ENCODE results near the gene BCR. TPM values are rescaled to one million over a fixed set of nuclear protein-coding genes. Genes with fewer than 3 reads are reported as not detected.

BCR gene
- total RNA-seq, 1 donor from 2014 or later, result 29.0 TPM

DNA sequence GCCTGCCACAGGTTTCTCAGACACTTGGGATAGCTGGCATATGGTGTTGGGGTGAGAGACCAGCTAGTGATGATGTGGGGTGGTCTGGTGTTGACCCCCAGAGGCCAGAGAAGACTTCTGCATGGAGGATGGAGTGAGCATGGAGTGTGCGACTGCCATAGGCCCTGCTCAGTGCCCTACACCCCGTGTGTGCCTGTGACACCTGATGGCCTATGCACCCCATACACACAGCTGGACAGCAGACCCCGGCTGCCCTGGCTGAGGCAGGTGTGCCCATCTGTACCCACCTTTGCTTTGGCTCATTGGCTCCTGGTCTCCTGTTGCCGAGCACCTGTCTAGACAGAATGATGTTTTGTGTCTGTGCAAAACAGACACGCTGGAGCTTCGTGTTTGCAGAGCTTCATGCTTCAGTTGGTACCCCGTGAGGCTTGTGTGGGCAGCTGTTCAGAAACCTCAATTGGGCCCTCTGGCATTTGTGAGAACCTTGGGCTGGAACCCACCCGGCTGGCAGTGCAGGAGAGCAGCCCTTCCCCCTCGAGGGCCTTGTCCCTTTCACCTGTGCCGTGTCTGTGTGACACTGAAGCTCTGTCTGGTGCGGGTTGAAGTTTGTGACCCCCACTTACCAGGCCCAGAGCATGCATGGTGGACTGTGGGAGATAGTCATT lies 27.6 kb downstream of the BCR start:
- intact Hi-C loops (cut with DNase I), result no loop called here
- no peak for DNase-seq (ENCODE audit: missing footprints)
- no peak for ATAC-seq

DNA sequence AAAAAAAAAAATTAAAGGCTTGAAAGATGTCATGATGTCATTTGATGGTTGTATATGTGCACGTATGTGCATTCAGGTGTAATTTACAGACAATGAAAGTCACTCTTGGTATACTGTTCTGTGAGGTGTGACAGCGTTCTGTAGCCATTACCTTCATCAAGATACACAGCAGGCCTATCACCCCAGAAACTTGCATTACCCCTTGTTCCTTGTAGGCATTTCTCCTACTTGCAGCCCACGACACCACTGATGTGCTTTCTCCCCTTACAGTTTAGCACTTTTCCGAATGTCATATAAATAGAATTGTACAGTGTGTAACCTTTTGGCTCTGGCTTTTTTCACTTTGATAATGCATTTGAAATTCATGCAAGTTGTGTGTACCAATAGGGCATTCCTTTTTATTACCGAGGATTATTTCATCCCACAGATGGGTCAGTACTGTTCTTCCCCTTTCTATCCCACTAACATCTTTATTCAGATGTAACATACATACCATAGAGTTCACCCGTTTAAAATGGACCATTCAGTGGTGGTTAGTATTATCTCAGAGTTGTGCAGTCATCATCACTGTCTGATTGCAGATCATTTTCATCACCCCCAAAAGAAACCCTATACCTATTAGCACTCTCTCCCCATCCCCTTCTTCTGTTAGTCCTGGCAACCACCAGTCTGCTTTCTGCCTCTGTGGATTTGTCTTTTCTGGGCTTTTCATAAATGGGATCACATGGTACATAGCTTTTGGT lies 30.3 kb downstream of the BCR start:
- intact Hi-C loops (cut with DNase I), result no loop called here
- DNase-seq (ENCODE audit: missing footprints) (no peak), ATAC-seq (no peak)

DNA sequence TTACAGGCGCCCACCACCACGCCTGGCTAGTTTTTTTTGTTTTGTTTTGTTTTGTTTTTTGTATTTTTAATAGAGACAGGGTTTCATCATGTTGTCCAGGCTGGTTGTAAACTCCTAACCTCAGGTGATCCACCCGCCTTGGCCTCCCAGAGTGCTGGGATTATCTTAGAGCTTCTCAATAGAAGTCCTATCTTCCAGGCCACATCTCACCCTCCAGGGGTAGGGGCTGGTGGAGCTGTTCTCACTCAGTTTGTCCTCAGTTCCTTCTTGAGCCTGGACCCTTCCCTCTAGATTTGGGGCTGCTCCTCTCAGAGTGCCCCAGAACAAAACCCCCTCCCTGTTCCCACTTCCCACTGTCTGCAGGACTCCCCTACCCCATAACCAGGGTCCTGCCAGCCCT lies 31.3 kb downstream of the BCR start:
- no peak for DNase-seq (ENCODE audit: missing footprints)
- intact Hi-C loops (cut with DNase I), result no loop called here
- ATAC-seq, result no peak

DNA sequence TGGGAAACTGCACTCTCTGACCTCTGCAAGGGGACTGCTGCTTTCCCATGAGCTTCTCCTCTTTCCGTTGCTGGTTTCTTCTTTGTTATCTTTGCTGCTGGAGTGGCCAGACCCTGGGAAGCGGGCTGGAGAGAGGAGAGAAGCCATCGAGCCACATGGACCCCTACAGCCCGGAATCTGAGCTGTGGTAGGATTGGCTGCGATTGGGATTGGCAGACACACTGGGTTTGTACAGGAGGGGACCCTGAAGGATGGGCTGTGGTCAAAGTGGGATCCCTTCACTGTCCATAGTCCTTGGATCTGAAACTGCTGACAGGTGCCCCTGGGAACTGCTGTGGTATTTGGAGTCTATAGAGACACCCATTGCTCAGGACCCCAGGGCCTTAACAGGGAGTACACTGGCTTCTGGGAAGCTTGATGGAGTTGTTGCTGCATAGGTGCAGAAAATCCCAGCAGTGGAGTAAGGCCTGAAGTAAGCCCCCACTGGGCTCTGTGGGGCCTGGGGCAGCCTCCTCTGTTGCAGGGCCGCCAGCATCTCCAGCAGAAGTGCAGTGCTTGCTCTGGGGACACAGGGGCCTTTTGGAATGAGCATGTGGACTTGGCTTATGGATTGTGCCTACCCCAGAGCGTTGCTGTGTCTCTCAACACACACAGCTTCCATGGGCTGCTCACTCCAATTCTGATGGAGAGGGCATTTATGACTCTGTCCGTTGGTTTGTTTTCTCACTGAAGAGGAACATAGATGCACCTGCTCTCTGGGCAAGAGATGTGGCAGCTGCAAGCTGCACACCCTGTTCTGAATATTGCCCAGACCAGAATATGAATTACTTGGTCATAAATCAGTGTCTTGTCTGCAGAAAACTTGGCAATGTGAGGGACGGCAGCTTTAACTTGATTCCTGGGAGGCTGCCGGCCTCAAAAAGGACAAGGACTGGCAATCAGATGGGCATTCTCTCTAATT lies 32.0 kb downstream of the BCR start:
- ATAC-seq (no peak), DNase-seq (ENCODE audit: missing footprints) (no peak)
- intact Hi-C loops (cut with DNase I), result no loop called here

DNA sequence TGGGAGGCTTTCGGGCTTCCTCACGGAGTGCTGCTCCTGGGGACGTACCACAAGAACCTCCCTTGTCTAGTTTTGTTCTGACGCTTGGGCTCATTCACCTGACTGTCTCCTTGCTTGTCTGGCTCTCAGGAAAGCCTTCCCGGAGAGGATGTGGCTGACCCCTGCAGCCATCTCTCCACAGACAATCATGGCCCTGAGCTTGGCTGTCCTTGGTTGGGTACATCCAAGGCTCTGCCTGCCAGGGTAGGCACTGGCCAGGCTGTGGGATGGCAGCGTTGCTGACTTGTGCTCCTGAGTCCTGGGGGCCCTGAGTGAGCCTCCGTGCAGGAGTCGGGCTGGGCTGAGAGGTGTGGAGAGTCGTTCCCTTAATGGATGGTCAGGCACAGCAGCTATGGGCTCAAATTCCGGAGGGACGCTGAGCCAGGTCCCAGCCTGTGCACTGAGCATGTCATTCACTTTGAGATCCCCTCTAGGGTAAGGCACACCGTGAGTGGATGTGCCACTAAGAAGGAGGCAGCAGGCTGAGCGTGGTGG lies 32.8 kb downstream of the BCR start:
- DNase-seq (ENCODE audit: missing footprints), result no peak
- intact Hi-C loops (cut with DNase I), result no loop called here
- no peak for ATAC-seq

DNA sequence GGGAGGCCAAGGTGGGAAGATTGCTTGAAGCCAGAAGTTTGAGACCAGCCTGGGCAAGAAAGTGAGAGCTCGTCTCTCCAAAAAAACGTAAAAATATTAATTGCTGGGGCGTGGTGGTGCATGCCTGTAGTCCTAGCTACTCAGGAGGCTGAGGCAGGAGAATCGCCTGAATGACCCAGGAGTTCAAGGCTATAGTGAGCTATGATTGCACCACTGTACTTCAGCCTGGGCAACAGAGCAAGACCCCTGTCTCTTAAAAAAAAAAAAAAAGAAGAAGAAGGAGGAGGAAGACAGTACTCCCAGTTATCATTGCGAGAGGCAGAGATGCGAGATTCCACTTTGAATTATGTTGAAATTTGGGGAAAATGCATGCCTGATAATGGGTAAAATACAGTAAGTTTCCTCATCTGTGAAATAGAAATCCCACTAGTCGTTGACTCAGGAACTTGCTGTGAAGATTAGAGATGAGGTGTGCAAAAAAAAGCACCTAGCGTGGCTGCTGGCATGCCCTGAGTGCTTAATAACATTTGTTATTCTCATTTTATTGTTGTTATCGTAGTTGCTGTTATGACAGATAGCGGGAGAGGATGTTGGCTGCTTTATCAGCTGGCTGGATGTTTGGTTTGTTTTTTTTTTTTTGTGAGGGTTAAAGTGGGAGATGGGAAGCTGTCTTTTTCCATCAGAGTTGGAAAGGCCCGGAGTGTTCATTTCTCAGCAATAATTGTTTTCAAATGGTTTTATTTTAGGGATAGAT lies 33.4 kb downstream of the BCR start:
- DNase-seq (ENCODE audit: missing footprints) (no peak), ATAC-seq (no peak)
- intact Hi-C loops (cut with DNase I), result no loop called here

DNA sequence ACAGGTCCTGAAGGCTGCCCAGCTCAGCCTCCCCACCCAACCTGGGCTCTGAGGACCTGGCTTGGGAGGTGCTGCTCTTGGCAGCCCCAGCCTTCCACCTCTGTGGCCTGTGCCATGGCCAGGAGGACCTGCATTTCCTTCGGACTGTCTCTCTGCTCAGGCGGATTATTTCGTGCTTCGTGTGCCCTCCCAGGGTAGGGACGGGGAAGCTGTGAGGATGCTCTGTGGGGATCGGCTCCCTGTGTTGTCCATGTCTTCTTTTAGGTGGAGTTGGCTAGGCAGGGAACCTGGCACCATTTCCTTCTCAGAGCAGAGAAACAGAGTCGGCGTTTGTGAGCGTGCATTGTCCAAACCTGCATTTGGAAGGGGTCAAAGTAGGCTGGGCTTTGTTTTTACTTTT lies 34.1 kb downstream of the BCR start:
- intact Hi-C loops (cut with DNase I), result no loop called here
- DNase-seq (ENCODE audit: missing footprints) (no peak), ATAC-seq (no peak)

DNA sequence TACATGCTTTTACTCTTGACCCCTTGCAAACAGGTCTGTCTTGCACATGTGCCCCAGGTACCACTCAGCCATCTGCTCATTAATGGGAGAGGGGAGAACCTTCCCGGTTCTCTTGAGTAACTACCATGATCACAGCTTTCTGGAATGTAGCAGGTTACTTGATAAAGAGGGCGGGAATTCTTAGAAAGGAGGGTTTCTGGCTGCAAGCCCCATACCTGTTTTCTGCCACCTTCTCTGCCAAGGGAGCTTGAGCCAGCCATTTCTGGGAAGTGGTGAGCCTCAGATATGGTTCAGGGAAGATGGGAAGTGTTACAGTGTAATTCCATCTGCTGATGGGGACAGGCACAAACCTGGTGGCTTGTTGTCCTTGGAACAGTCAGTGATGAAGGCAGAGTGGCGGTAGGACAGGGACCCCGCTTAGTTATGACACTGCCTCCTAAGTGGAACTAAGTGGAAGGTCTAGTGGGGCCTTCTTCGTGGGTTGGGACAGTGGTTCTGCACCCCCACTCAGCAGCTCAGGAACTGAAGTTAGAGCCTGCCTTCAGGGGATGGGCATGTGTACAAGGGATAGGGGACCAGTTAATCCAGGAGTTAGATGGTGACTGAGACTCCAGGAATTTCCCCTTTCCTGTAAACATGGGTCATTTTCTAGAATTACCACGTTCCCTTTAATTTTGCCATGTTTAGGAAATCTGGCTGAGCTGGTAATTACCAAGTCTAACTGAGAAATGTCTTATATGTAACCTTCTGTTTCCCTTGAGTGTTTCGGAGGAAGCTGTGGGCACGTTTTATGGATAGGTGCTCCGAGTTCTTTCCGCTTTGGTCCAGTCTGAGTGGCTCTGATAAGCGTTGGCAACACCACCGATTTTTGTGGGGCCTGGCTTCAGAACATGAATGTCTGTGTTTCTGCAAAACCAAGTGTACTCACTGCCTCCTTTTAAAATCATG lies 35.3 kb downstream of the BCR start:
- ATAC-seq (no peak), DNase-seq (ENCODE audit: missing footprints) (no peak)
- intact Hi-C loops (cut with DNase I), result no loop called here

DNA sequence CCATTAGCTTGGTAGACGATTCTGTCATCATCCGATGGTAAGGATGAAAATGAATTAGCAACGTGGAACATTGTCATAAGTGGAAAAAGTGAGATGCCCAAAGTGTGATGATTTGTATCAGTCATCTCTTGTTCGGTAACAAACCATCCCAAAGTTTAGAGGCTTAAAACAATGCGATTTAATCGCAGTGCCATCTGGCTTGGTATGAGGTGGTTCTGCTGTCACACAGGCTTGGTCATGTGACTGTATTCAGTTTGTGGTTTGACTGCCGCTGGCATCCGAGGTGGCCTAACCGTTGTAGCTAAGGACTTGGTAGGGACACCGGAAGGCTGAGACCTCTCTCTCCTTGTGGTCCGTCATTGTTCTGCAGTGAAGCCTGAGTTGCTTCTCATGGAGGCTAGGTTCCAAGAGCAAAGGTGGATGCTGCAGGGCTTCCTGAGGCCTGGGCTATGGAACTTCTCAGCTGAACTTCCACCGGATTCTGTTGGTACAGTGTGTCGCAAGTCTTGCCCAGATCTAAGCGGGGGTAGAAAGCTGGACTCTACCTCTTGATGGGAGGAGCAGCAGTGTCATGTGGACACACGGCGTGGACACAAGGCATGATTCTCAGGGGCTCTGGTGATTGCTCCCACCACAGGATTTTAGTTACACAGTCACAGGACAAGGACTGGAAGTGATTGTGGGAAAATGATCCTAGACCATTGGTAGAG lies 36.3 kb downstream of the BCR start:
- DNase-seq (ENCODE audit: missing footprints) (no peak), ATAC-seq (no peak)
- intact Hi-C loops (cut with DNase I), result no loop called here

DNA sequence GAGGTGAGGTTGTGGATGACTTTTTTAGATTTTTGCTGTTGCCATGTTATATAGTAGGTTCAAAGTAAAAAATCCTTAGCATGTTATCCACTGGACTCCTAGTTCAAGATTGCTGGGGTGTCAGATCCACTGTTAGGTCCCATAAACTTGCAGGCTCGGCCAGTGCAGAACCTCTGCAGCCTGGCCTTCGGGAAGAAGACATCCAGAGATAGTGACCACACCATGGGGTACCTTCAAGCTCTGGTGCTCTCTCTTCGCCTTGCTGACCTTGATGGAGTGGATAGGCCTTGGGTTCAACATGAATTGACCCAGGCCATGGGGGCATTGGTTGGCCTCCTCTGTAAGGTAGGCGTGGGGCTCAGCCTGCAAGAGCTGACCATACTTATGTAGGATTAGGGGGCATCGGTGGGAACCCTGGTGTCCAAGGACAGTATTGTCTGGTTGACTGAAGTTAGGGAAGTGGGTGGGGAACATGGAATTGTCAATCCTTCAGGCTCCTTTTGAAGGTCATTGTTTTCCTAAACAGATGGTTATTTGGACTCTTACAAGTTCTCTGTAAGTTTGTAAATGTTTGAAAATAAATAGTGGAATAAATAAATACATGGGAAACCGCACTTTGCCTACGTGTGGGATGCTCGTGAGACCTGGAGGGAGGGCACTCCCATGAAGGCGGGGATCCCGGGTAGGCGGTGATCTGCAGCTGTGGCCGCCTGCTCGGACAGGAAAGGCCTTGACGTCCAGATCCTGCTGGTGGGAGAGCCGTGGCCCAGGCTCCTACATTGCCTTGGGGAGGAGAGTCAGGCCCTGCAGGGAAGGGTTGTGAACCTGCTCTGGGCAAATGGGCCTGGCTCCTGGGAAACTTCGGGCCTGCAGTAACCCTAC lies 37.1 kb downstream of the BCR start:
- DNase-seq (ENCODE audit: missing footprints) (no peak), ATAC-seq (no peak)
- intact Hi-C loops (cut with DNase I), result no loop called here

DNA sequence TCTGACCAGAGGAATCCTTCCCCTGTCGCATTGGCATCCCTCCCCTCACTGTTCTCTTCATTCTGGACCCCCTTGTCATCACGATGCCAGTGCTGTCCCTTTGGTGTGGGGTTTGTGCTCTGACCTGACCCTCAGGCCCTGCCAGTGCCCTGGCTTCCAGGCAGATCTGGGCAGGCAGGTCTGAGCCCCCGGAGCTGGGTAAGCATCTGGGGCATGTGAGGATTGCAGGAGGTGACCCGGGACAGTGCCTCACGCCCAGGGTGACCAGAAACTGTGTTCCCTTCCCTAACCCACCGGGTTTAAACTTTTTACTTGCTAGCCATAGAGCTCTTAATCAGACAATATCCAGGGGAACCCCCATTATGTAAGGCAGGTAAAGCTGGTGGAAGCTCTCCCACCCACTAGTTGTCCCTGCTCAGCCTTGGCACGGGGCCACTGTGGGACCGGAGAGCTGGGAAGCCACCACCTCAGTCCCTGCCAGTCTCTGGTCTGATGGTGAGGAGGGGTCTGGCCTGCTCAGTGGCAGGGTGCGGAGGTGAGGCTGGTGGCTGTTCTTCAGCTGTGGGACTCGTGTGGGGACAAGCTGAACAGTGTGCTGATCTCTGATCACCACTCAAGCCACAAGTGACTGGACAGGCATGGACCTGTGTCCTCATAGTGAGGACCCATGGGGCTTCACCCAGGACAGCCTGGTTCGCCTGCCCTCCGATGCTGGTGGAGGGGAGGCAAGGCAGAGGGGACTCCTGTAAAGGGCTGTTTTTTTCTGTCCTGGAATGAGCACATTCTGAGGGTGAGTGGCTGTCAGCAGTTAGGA lies 38.0 kb downstream of the BCR start:
- ATAC-seq, result no peak
- intact Hi-C loops (cut with DNase I), result no loop called here
- no peak for DNase-seq (ENCODE audit: missing footprints)

DNA sequence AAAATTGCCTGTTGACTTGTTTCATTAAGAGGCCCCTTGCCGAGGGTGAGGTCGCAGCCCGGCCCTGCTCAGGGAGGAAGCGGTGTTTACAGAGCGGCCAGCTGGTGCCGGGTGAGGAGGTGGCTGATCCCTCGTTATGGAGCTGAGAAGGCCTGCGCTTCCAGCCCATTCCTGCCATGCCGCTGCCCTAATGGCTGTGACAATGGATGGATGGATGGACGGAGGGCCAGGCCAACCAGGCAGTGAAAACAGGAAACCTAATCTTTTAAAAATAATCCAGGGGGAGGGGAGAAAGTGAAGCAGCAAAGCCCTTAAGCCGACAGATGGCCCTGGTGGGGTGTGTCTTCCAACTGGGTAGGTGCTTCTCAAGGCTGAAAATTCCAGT lies 38.5 kb downstream of the BCR start:
- intact Hi-C loops (cut with DNase I), result no loop called here
- DNase-seq (ENCODE audit: missing footprints), result peak; percentile 84
- ATAC-seq, result peak; percentile 38

DNA sequence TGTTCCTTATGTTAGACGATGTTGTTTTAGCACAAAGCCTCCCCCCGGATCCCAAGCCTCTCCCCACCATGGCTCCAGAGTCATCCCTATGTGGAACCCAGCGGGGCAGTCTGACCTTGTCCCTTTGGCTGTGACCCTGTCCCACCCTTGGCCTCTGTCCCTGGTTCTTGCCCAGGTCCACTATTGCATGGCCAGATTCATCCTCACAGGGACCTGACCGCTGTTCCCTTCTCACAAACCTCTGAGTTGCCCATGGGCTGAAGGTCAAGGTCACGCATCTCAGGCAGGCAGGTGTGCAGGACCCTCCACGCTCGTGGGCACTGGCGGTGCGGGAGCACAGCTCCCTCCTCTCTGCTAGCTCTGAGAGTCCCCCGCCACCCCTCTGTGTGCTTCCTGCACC lies 39.0 kb downstream of the BCR start:
- no peak for DNase-seq (ENCODE audit: missing footprints)
- ATAC-seq, result no peak
- intact Hi-C loops (cut with DNase I), result no loop called here

DNA sequence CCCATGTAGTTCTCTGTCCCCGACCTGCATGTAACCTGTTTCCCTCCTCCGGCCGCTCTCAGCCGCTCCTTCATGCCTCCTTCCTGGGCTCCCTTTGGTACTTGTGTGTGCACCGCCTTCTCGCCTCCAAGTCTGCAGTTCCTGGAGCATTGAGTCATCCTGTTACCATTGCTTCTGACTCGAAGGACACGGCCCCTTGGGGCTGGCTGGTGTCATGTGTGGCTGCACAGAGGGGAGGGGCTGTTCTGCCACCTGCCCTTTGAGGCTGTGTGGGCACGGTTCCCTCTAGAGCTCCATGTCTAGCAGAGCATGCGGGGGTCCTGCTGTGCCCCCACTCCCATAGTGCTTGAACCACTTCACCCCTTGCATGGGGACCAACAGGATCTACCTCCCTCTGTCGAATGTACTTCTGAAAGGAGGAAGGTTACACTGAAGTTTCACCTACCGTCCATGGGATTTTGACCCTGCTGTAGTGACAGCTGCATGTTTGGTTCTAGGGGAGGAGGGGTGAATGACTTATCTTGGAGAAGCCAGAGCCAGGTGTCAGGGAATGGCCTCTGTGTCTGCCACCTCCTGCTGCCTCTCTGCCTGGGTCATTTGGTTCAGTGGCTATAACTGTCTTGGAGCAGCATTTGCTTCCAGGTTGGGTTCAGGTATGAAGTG lies 39.6 kb downstream of the BCR start:
- DNase-seq (ENCODE audit: missing footprints), result no peak
- intact Hi-C loops (cut with DNase I), result no loop called here
- no peak for ATAC-seq

Measured in Right ventricle myocardium inferior (tissue), 1 donor.